HL-60/S4 treated with retinoic acid at 250 ng/mL for 4 days and 3 days (cell line): Measurements from ENCODE around the gene SCN4B.

Experiments used
- in situ Hi-C: fragments of 300-500 bp; cut with MboI; formaldehyde crosslinking; loops from 2 replicates; pipeline ENCODE4 v1.7.0; 2022; ENCODE audit warnings: low sequenced_read_pairs

SCN4B gene

GRCh38 chr11:118154641-118155040, 2.0 kb upstream of the SCN4B start:
- in situ Hi-C loops: no loop called here

GRCh38 chr11:118153976-118154375, 1.4 kb upstream of the SCN4B start:
- in situ Hi-C loops: no loop called here

GRCh38 chr11:118153516-118153915, 893 bp upstream of the SCN4B start:
- in situ Hi-C loops: no loop called here

- in situ Hi-C loops: no loop called here
These were observed 537 bp downstream of the SCN4B start for GRCh38 chr11:118152020-118152551.

GRCh38 chr11:118151431-118151830, 1.2 kb downstream of the SCN4B start:
- in situ Hi-C loops: no loop called here

GRCh38 chr11:118149493-118149892, 3.1 kb downstream of the SCN4B start:
- in situ Hi-C loops: no loop called here

GRCh38 chr11:118148856-118149255, 3.8 kb downstream of the SCN4B start:
- in situ Hi-C loops: no loop called here

GRCh38 chr11:118148240-118148639, 4.4 kb downstream of the SCN4B start:
- in situ Hi-C loops: no loop called here

- in situ Hi-C loops: no loop called here
These were observed 5.1 kb downstream of the SCN4B start for GRCh38 chr11:118147502-118147901.

- in situ Hi-C loops: no loop called here
These were observed 6.1 kb downstream of the SCN4B start for GRCh38 chr11:118146554-118146953.

GRCh38 chr11:118145285-118146227, 7.1 kb downstream of the SCN4B start:
- in situ Hi-C loops: no loop called here

GRCh38 chr11:118144301-118145268, 8.0 kb downstream of the SCN4B start:
- in situ Hi-C loops: no loop called here

GRCh38 chr11:118143661-118144185, 8.9 kb downstream of the SCN4B start:
- in situ Hi-C loops: no loop called here

GRCh38 chr11:118142809-118143208, 9.8 kb downstream of the SCN4B start:
- in situ Hi-C loops: no loop called here

GRCh38 chr11:118142081-118142480, 10.5 kb downstream of the SCN4B start:
- in situ Hi-C loops: no loop called here

GRCh38 chr11:118139578-118139977, 13.0 kb downstream of the SCN4B start:
- in situ Hi-C loops: no loop called here

GRCh38 chr11:118138839-118139420, 13.7 kb downstream of the SCN4B start:
- in situ Hi-C loops: no loop called here

GRCh38 chr11:118136801-118137200, 15.8 kb downstream of the SCN4B start:
- in situ Hi-C loops: no loop called here

GRCh38 chr11:118136341-118136740, 16.3 kb downstream of the SCN4B start:
- in situ Hi-C loops: no loop called here

GRCh38 chr11:118135796-118136165, 16.8 kb downstream of the SCN4B start:
- in situ Hi-C loops: no loop called here
